Stomach (tissue), 9 donors: ENCODE results near the gene UTRN. TPM values are rescaled to one million over a fixed set of nuclear protein-coding genes. Genes with fewer than 3 reads are reported as not detected.
A peak's percentile ranks its signal among the peaks of the same experiment; 100 is the strongest.

Experiments
- DNase-seq, 2 donors: peaks; one replicate each; pipeline versions ENCODE4 v3.0.0 to v3.0.0-alpha.2; 2013 to 2019
- H3K27ac ChIP-seq, 5 donors: fragments of 200-600 bp in 4 of 5; sonication (generic) in 4 of 5; one replicate each; pipeline ENCODE4 v1.5.1; 2013 to 2019; ENCODE audit warnings: mild to moderate bottlenecking in 1 of 5, moderate library complexity in 1 of 5
- H3K27me3 ChIP-seq, 3 donors: fragments of 200-600 bp; sonication (generic); one replicate each; pipeline ENCODE4 v1.5.1; 2017 to 2019; ENCODE audit warnings: mixed run types in 1 of 3
- H3K36me3 ChIP-seq, 4 donors: fragments of 200-600 bp; sonication (generic); 1 replicate in 3 of 4; 2 replicates in 1 of 4; pipeline ENCODE4 v1.5.1; 2016 to 2019
- H3K4me1 ChIP-seq, 4 donors: fragments of 200-600 bp; sonication (generic); one replicate each; pipeline ENCODE4 v1.5.1; 2016 to 2019
- H3K4me3 ChIP-seq, 4 donors: fragments of 200-600 bp; sonication (generic) in 3 of 4; one replicate each; pipeline ENCODE4 v1.5.1; 2016 to 2019; ENCODE audit warnings: mild to moderate bottlenecking in 1 of 4
- H3K9me3 ChIP-seq, 4 donors: fragments of 200-600 bp; sonication (generic); one replicate each; pipeline ENCODE4 v1.5.1; 2016 to 2019
- CTCF ChIP-seq, 7 experiments: fragments of 450-650 bp in 4 of 7; fragments of 200-600 bp in 3 of 7; sonication (generic) in 3 of 7; IDR thresholded peaks; one replicate each; pipeline ENCODE4 v1.5.1; 2016 to 2019; ENCODE audit warnings: antibody characterized with exemption in 7 of 7, control low read depth in 2 of 7, mild to moderate bottlenecking in 1 of 7
- EP300 ChIP-seq: sonication (generic); formaldehyde crosslinking; IDR thresholded peaks from one replicate; pipeline ENCODE4 v1.6.1; 2017; ENCODE audit warnings: antibody characterized with exemption
- POLR2A ChIP-seq, 4 donors: fragments of 450-650 bp; IDR thresholded peaks; one replicate each; pipeline ENCODE4 v1.6.1; 2016; ENCODE audit warnings: antibody characterized with exemption in 4 of 4, control low read depth in 2 of 4, mild to moderate bottlenecking in 1 of 4, moderate library complexity in 1 of 4
- POLR2AphosphoS5 ChIP-seq, 3 donors: sonication (generic); formaldehyde crosslinking; IDR thresholded peaks; one replicate each; pipeline ENCODE4 v1.6.1; 2016; ENCODE audit warnings: antibody characterized with exemption in 3 of 3
- WGBS, 5 donors: extraction: QIAGEN DNeasy Blood & Tissue Kit in 3 of 5; methylation state at CpG; one replicate each; pipeline versions ENCODE4 v1.1.5 to v1.1.7; 2013 to 2018; 5-methylcytosine and 5-hydroxymethylcytosine counted together
- intact Hi-C: fragments of 100-400 bp; cut with DNase I; formaldehyde crosslinking; loops from one replicate; pipeline ENCODE4 v1.15.1; 2023; ENCODE audit warnings: low total_unique reads
- polyA plus RNA-seq, 3 donors: library from polyadenylated mRNA; stranded (reverse); fragments of 200-250 nt; gene quantifications; one replicate each; pipeline ENCODE4 v1.2.3, GENCODE V29; 2013
- total RNA-seq, 5 donors: library from RNA; depleted of rRNA; stranded (reverse); fragments of >200 nt; gene quantifications; one replicate each; pipeline versions ENCODE4 v1.1.0 to v1.2.3, GENCODE V29; 2014 to 2016
- donor health status: healthy with polysubstance abuse.
- donor health status: Bipolar disorder and iron deficiency.
- donor health status: healthy.

Gene UTRN
- total and polyA plus RNA-seq, 8 donors: 5.4 to 218 (median 105) TPM

GRCh38 chr6:144295981-144296767 is 11.0 kb downstream of the UTRN start:
- H3K9me3 ChIP-seq: no peaks in the 10 kb centered on the region
- H3K36me3 ChIP-seq: peaks cover 0 to 28% (median 15%) of the 10 kb centered on the region in 4 donors
- no peak overlapping the region for H3K4me3 ChIP-seq
- no peak for DNase-seq
- intact Hi-C loops: no loop called here
- no peaks in the 10 kb centered on the region for H3K27me3 ChIP-seq
- H3K4me1 ChIP-seq: peaks cover 24 to 54% (median 29%) of the 10 kb centered on the region in 4 donors
- TF ChIP-seq CTCF (IDR thresholded peaks at IDR 0.05): no peak
- no peak for TF ChIP-seq POLR2AphosphoS5 (IDR thresholded peaks at IDR 0.05)
- no peak for TF ChIP-seq EP300
- no peak for TF ChIP-seq POLR2A (IDR thresholded peaks at IDR 0.05)
- WGBS, 5 donors: 95 to 99% (median 98%) methylated on average over 7 of the region's 7 CpGs
- peak overlapping the region in 3 of 5 donors; percentile 66 to 85 (median 71) for H3K27ac ChIP-seq

GRCh38 chr6:144296973-144297372 is 11.8 kb downstream of the UTRN start:
- H3K36me3 ChIP-seq: peaks cover 0 to 24% (median 13%) of the 10 kb centered on the region in 4 donors
- 16 to 23% (median 18%) methylated on average over 2 of the region's 2 CpGs for WGBS, 5 donors
- H3K9me3 ChIP-seq: no peaks in the 10 kb centered on the region
- H3K27ac ChIP-seq: peak overlapping the region in 3 of 5 donors; percentile 66 to 85 (median 71)
- TF ChIP-seq CTCF (IDR thresholded peaks at IDR 0.05) (no peak), POLR2A (IDR thresholded peaks at IDR 0.05) (no peak), EP300 (no peak), POLR2AphosphoS5 (IDR thresholded peaks at IDR 0.05) (no peak)
- DNase-seq: peak; percentile 30 to 82
- H3K4me3 ChIP-seq: no peak overlapping the region
- H3K27me3 ChIP-seq: no peaks in the 10 kb centered on the region
- H3K4me1 ChIP-seq: peaks cover 24 to 54% (median 29%) of the 10 kb centered on the region in 4 donors
- intact Hi-C loops: no loop called here

GRCh38 chr6:144297511-144298100 is 12.5 kb downstream of the UTRN start:
- WGBS, 5 donors: 23 to 51% (median 28%) methylated on average over 3 of the region's 3 CpGs
- DNase-seq: peak in 1 of 2 donors; percentile 12
- peak overlapping the region in 2 of 4 donors; percentile 10 to 17 for H3K4me3 ChIP-seq
- intact Hi-C loops: no loop called here
- H3K9me3 ChIP-seq: no peaks in the 10 kb centered on the region
- H3K27me3 ChIP-seq: no peaks in the 10 kb centered on the region
- H3K4me1 ChIP-seq: peaks cover 24 to 54% (median 29%) of the 10 kb centered on the region in 4 donors
- peak overlapping the region in 4 of 5 donors; percentile 21 to 85 (median 68) for H3K27ac ChIP-seq
- H3K36me3 ChIP-seq: peaks cover 0 to 17% (median 10%) of the 10 kb centered on the region in 4 donors
- TF ChIP-seq POLR2A (IDR thresholded peaks at IDR 0.05) (no peak), CTCF (IDR thresholded peaks at IDR 0.05) (no peak), EP300 (no peak), POLR2AphosphoS5 (IDR thresholded peaks at IDR 0.05) (no peak)

- H3K4me1 ChIP-seq: peaks cover 24 to 54% (median 29%) of the 10 kb centered on the region in 4 donors
- H3K4me3 ChIP-seq: peak overlapping the region in 2 of 4 donors; percentile 10 to 17
- no peaks in the 10 kb centered on the region for H3K9me3 ChIP-seq
- peak overlapping the region; percentile 21 to 85 (median 66) for H3K27ac ChIP-seq
- no peaks in the 10 kb centered on the region for H3K27me3 ChIP-seq
- intact Hi-C loops: no loop called here
- 24 to 46% (median 39%) methylated on average over 5 of the region's 5 CpGs for WGBS, 5 donors
- H3K36me3 ChIP-seq: peaks cover 0 to 15% (median 8%) of the 10 kb centered on the region in 4 donors
- DNase-seq: peak in 1 of 2 donors; percentile 65
- TF ChIP-seq POLR2AphosphoS5 (IDR thresholded peaks at IDR 0.05): peak in 1 of 3 donors; percentile 40
- no peak for TF ChIP-seq EP300
- no peak for TF ChIP-seq CTCF (IDR thresholded peaks at IDR 0.05)
Observed at GRCh38 chr6:144298194-144298593, 13.1 kb downstream of the UTRN start.
